SK-N-SH treated with all-trans-retinoic acid at 6 μM for 48 hours (cell line): ENCODE measurements around the gene COMT.

Experiments used
- ATAC-seq: fragments of 200-7000 bp; cut with Tn5 transposase; 3 replicates; pipeline ENCODE4 v1.9.1; 2020; ENCODE audit warnings: mild to moderate bottlenecking, moderate library complexity
- ARNTL ChIP-seq: fragments of 450-650 bp; formaldehyde crosslinking; IDR thresholded peaks from 2 replicates; pipeline ENCODE4 v1.5.0; 2020; ENCODE audit warnings: low read depth, mild to moderate bottlenecking, moderate library complexity, borderline replicate concordance
- CREB5 ChIP-seq: fragments of 250-450 bp; sonication (Bioruptor Pico); IDR thresholded peaks from 2 replicates; pipeline ENCODE4 v1.5.1; 2020; ENCODE audit warnings: low read depth, mild to moderate bottlenecking, moderate library complexity
- CSDC2 ChIP-seq: fragments of 250-450 bp; sonication (Bioruptor Pico); IDR thresholded peaks from 2 replicates; pipeline ENCODE4 v1.5.0; 2020; ENCODE audit warnings: mild to moderate bottlenecking, moderate library complexity
- CSRNP3 ChIP-seq: fragments of 250-450 bp; sonication (Bioruptor Pico); IDR thresholded peaks from 2 replicates; pipeline ENCODE4 v1.5.1; 2021; ENCODE audit warnings: mild to moderate bottlenecking, moderate library complexity
- ESRRG ChIP-seq: fragments of 250-450 bp; sonication (Bioruptor Pico); IDR thresholded peaks from 2 replicates; pipeline ENCODE4 v1.6.1; 2021; ENCODE audit warnings: mild to moderate bottlenecking
- GLIS3 ChIP-seq: fragments of 250-450 bp; sonication (Bioruptor Pico); IDR thresholded peaks from 2 replicates; pipeline ENCODE4 v1.5.0; 2020; ENCODE audit warnings: mild to moderate bottlenecking, moderate library complexity
- ISL1 ChIP-seq: fragments of 250-450 bp; sonication (Bioruptor Pico); IDR thresholded peaks from 2 replicates; pipeline ENCODE4 v2.1.2; 2022; ENCODE audit warnings: mild to moderate bottlenecking, moderate library complexity
- OSR1 ChIP-seq: fragments of 250-450 bp; sonication (Bioruptor Pico); IDR thresholded peaks from 2 replicates; pipeline ENCODE4 v1.8.0; 2022; ENCODE audit warnings: moderate library complexity, mild to moderate bottlenecking, inconsistent platforms
- PATZ1 ChIP-seq: fragments of 250-450 bp; sonication (Bioruptor Pico); IDR thresholded peaks from 2 replicates; pipeline ENCODE4 v1.8.0; 2020; ENCODE audit warnings: mild to moderate bottlenecking, moderate library complexity, borderline replicate concordance
- PPARA ChIP-seq: fragments of 250-450 bp; sonication (Bioruptor Pico); IDR thresholded peaks from 2 replicates; pipeline ENCODE4 v1.5.0; 2020; ENCODE audit warnings: mild to moderate bottlenecking, borderline replicate concordance
- RARB ChIP-seq: fragments of 250-450 bp; sonication (Bioruptor Pico); IDR thresholded peaks from 2 replicates; pipeline ENCODE4 v1.8.0; 2021; ENCODE audit warnings: mild to moderate bottlenecking, moderate library complexity
- SNAI2 ChIP-seq: fragments of 250-450 bp; sonication (Bioruptor Pico); IDR thresholded peaks from 2 replicates; pipeline ENCODE4 v1.5.0; 2020; ENCODE audit warnings: mild to moderate bottlenecking, moderate library complexity
- TCF4 ChIP-seq: fragments of 250-450 bp; sonication (Bioruptor Pico); IDR thresholded peaks from 2 replicates; pipeline ENCODE4 v1.8.0; 2021; ENCODE audit warnings: mild to moderate bottlenecking, moderate library complexity, borderline replicate concordance
- TOX ChIP-seq: fragments of 250-450 bp; sonication (Bioruptor Pico); IDR thresholded peaks from 2 replicates; pipeline ENCODE4 v1.8.0; 2021; ENCODE audit warnings: mild to moderate bottlenecking, moderate library complexity, borderline replicate concordance
- ZC3H10 ChIP-seq: fragments of 250-450 bp; sonication (Bioruptor Pico); IDR thresholded peaks from 2 replicates; pipeline ENCODE4 v1.5.1; 2021; ENCODE audit warnings: mild to moderate bottlenecking, moderate library complexity
- ZFP3 ChIP-seq: fragments of 250-450 bp; sonication (Bioruptor Pico); IDR thresholded peaks from 2 replicates; pipeline ENCODE4 v1.5.0; 2020; ENCODE audit warnings: mild to moderate bottlenecking, moderate library complexity
- ZFP30 ChIP-seq: fragments of 450-650 bp; formaldehyde crosslinking; IDR thresholded peaks from 2 replicates; pipeline ENCODE4 v1.5.0; 2022; ENCODE audit warnings: mild to moderate bottlenecking, moderate library complexity
- ZNF565 ChIP-seq: fragments of 450-650 bp; formaldehyde crosslinking; conservative IDR thresholded peaks from 2 replicates; pipeline ENCODE4 v1.5.0; 2020; ENCODE audit warnings: low read depth, mild to moderate bottlenecking, moderate library complexity
- ZNF70 ChIP-seq: fragments of 450-650 bp; formaldehyde crosslinking; IDR thresholded peaks from 2 replicates; pipeline ENCODE4 v1.5.0; 2020; ENCODE audit warnings: mild to moderate bottlenecking, moderate library complexity
- ZNF8 ChIP-seq: fragments of 450-650 bp; formaldehyde crosslinking; IDR thresholded peaks from 2 replicates; pipeline ENCODE4 v1.5.0; 2020; ENCODE audit warnings: mild to moderate bottlenecking, moderate library complexity
- TF ChIP-seq, protein P1 (sequence below): fragments of 250-450 bp; sonication (Bioruptor Pico); IDR thresholded peaks from 2 replicates; pipeline ENCODE4 v1.5.0; 2020; ENCODE audit warnings: mild to moderate bottlenecking, moderate library complexity
- TF ChIP-seq, protein P2 (sequence below): fragments of 250-450 bp; sonication (Bioruptor Pico); IDR thresholded peaks from 2 replicates; pipeline ENCODE4 v1.8.0; 2021; ENCODE audit warnings: low read depth, mild to moderate bottlenecking, moderate library complexity, borderline replicate concordance

COMT gene

GRCh38 chr22:19895160-19895849 lies 46.3 kb upstream of the COMT start:
- TF ChIP-seq PATZ1, result no peak
- no peak for TF ChIP-seq ARNTL
- TF ChIP-seq ZFP30 (CRISPR knock-in tag), result no peak
- no peak for TF ChIP-seq GLIS3 (CRISPR knock-in tag)
- TF ChIP-seq ZNF70 (CRISPR knock-in tag), result no peak
- TF ChIP-seq ZFP3 (CRISPR knock-in tag), result no peak
- ATAC-seq, result no peak

DNA sequence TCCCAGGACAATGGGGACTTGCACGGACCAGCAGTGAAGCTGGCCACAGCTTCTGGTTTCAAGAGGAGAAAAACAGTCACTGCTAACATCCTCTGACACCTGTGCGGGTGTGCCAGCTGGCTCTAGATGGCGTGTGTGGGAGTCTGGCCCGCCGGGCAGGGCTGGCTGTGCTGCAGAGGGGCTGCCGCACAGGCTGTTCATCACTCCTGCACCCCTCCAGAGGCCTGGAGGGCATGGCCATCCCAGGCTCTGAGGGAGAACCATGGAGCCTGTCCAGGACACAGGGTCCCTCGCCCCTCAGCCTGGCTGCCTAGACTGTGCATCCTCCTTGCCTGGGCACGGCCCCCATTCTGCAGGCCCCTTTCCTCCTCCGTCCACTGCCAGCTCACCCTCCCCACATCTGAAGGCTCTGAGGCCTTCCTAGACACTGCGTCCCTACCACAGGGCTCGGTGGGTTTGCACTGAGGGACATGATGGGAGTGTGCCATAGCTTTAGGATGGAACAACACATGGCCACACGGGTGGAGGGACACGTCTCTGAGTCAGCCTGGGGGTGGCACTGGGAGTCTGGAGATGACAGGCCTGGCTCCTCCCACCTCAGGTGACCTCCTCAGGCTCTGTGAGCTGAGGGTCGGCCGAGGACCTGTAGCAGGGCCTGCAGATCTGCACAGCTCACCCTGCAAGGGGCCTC lies 44.8 kb upstream of the COMT start:
- ATAC-seq, result no peak; the same call in 2 of the 3 replicates
- TF ChIP-seq CSDC2 (CRISPR knock-in tag) (no peak), PATZ1 (no peak), PPARA (CRISPR knock-in tag) (no peak), CSRNP3 (CRISPR knock-in tag) (no peak)

DNA sequence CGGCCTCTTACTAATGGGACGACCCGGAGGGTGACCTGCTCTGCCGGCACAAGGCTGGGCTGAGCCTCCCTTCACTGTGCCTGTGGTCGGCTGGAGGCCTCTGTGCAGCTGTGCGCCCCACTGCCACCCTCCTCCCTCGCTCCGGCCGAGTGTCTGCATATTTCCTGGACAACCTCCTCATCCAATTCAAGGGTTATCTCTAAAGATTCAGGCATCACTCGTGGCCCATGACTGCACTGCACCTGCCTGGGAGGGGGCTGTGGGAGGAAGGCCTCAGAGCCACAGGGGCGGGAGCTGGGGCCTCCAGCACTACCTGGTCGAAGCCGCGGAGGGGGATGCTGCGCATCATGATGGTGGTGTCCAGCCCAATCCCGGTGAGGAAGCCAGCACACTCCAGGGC lies 43.8 kb upstream of the COMT start:
- no peak for TF ChIP-seq CSDC2 (CRISPR knock-in tag)
- TF ChIP-seq ZNF565, result no peak
- ATAC-seq, result no peak

GRCh38 chr22:19898145-19898544 lies 43.4 kb upstream of the COMT start:
- no peak for ATAC-seq
- TF ChIP-seq ZNF8 (CRISPR knock-in tag) (no peak), CREB5 (CRISPR knock-in tag) (no peak), ZFP3 (CRISPR knock-in tag) (no peak), PPARA (CRISPR knock-in tag) (no peak), PATZ1 (no peak), ZC3H10 (no peak), OSR1 (CRISPR knock-in tag) (no peak), ISL1 (CRISPR knock-in tag) (no peak), ZNF70 (CRISPR knock-in tag) (no peak), RARB (CRISPR knock-in tag) (no peak), CSDC2 (CRISPR knock-in tag) (no peak), ESRRG (CRISPR knock-in tag) (no peak), TOX (no peak), TCF4 (CRISPR knock-in tag) (no peak), ZNF565 (no peak), ZFP30 (CRISPR knock-in tag) (no peak), SNAI2 (CRISPR knock-in tag) (no peak)
- TF ChIP-seq, protein P1, sequence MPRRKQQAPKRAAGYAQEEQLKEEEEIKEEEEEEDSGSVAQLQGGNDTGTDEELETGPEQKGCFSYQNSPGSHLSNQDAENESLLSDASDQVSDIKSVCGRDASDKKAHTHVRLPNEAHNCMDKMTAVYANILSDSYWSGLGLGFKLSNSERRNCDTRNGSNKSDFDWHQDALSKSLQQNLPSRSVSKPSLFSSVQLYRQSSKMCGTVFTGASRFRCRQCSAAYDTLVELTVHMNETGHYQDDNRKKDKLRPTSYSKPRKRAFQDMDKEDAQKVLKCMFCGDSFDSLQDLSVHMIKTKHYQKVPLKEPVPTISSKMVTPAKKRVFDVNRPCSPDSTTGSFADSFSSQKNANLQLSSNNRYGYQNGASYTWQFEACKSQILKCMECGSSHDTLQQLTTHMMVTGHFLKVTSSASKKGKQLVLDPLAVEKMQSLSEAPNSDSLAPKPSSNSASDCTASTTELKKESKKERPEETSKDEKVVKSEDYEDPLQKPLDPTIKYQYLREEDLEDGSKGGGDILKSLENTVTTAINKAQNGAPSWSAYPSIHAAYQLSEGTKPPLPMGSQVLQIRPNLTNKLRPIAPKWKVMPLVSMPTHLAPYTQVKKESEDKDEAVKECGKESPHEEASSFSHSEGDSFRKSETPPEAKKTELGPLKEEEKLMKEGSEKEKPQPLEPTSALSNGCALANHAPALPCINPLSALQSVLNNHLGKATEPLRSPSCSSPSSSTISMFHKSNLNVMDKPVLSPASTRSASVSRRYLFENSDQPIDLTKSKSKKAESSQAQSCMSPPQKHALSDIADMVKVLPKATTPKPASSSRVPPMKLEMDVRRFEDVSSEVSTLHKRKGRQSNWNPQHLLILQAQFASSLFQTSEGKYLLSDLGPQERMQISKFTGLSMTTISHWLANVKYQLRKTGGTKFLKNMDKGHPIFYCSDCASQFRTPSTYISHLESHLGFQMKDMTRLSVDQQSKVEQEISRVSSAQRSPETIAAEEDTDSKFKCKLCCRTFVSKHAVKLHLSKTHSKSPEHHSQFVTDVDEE (CRISPR knock-in tag), result no peak
- TF ChIP-seq, protein P2, sequence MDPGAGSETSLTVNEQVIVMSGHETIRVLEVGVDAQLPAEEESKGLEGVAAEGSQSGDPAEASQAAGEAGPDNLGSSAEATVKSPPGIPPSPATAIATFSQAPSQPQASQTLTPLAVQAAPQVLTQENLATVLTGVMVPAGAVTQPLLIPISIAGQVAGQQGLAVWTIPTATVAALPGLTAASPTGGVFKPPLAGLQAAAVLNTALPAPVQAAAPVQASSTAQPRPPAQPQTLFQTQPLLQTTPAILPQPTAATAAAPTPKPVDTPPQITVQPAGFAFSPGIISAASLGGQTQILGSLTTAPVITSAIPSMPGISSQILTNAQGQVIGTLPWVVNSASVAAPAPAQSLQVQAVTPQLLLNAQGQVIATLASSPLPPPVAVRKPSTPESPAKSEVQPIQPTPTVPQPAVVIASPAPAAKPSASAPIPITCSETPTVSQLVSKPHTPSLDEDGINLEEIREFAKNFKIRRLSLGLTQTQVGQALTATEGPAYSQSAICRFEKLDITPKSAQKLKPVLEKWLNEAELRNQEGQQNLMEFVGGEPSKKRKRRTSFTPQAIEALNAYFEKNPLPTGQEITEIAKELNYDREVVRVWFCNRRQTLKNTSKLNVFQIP (CRISPR knock-in tag), result no peak
